Measurements from ENCODE around the gene PLXNA2. TPM values are rescaled to one million over a fixed set of nuclear protein-coding genes. Genes with fewer than 3 reads are reported as not detected.

PLXNA2 gene
- total RNA-seq, 1 donor from 2014 or later, result 47.5 TPM

GRCh38 chr1:208089761-208090370 is 154.3 kb downstream of the PLXNA2 start:
- no peak for ATAC-seq

- no peak for ATAC-seq
Measured at GRCh38 chr1:208089149-208089548, 155.0 kb downstream of the PLXNA2 start.

- no peak for ATAC-seq
Measured at GRCh38 chr1:208088319-208088718, 155.9 kb downstream of the PLXNA2 start.

- peak; percentile 54 for ATAC-seq
Measured at GRCh38 chr1:208085655-208086515, 158.3 kb downstream of the PLXNA2 start.

GRCh38 chr1:208084764-208085163 is 159.4 kb downstream of the PLXNA2 start:
- ATAC-seq, result no peak

- ATAC-seq, result no peak
Measured at GRCh38 chr1:208084220-208084619, 160.0 kb downstream of the PLXNA2 start.

GRCh38 chr1:208083715-208084085 is 160.5 kb downstream of the PLXNA2 start:
- ATAC-seq, result no peak

GRCh38 chr1:208083016-208083714 is 161.0 kb downstream of the PLXNA2 start:
- ATAC-seq, result no peak

GRCh38 chr1:208081972-208082371 is 162.2 kb downstream of the PLXNA2 start:
- ATAC-seq, result no peak

- ATAC-seq, result no peak
Measured at GRCh38 chr1:208080396-208081286, 163.5 kb downstream of the PLXNA2 start.

GRCh38 chr1:208079161-208079560 is 165.0 kb downstream of the PLXNA2 start:
- ATAC-seq, result no peak

- no peak for ATAC-seq
Measured at GRCh38 chr1:208078752-208079151, 165.4 kb downstream of the PLXNA2 start.

GRCh38 chr1:208077232-208078075 is 166.7 kb downstream of the PLXNA2 start:
- no peak for ATAC-seq

- ATAC-seq, result no peak
Measured at GRCh38 chr1:208074353-208074752, 169.8 kb downstream of the PLXNA2 start.

- no peak for ATAC-seq
Measured at GRCh38 chr1:208071435-208072031, 172.7 kb downstream of the PLXNA2 start.

- ATAC-seq, result no peak
Measured at GRCh38 chr1:208069908-208070307, 174.3 kb downstream of the PLXNA2 start.

- ATAC-seq, result no peak
Measured at GRCh38 chr1:208069317-208069716, 174.9 kb downstream of the PLXNA2 start.

GRCh38 chr1:208068908-208069307 is 175.3 kb downstream of the PLXNA2 start:
- ATAC-seq, result peak; percentile 77

GRCh38 chr1:208068407-208068806 is 175.8 kb downstream of the PLXNA2 start:
- ATAC-seq, result no peak

- no peak for ATAC-seq
Measured at GRCh38 chr1:208066583-208066982, 177.6 kb downstream of the PLXNA2 start.

GRCh38 chr1:208065862-208066261 is 178.3 kb downstream of the PLXNA2 start:
- ATAC-seq, result no peak
